Suprapubic skin (tissue), 4 donors: ENCODE data around the gene ECI1.

Experiments used
- EP300 ChIP-seq: sonication (generic); formaldehyde crosslinking; IDR thresholded peaks from one replicate; pipeline ENCODE4 v1.6.1; 2017; ENCODE audit warnings: antibody characterized with exemption
- POLR2A ChIP-seq, 2 donors: fragments of 450-650 bp; IDR thresholded peaks; one replicate each; pipeline ENCODE4 v1.6.1; 2017; ENCODE audit warnings: antibody characterized with exemption in 2 of 2, mild to moderate bottlenecking in 2 of 2, moderate library complexity in 2 of 2
- POLR2AphosphoS5 ChIP-seq, 3 donors: sonication (generic); formaldehyde crosslinking; IDR thresholded peaks; one replicate each; pipeline ENCODE4 v1.6.1; 2017; ENCODE audit warnings: antibody characterized with exemption in 3 of 3
- TF ChIP-seq, protein P1 (sequence below), 2 donors: fragments of 200-600 bp in 1 of 2; fragments of 450-650 bp in 1 of 2; sonication (generic) in 1 of 2; IDR thresholded peaks; one replicate each; pipeline ENCODE4 v1.5.1; 2016 to 2019; ENCODE audit warnings: antibody characterized with exemption in 2 of 2, mild to moderate bottlenecking in 1 of 2, moderate library complexity in 1 of 2

GRCh38 chr16:2284001-2284770 lies 32.8 kb upstream of the ECI1 start:
- TF ChIP-seq, protein P1, sequence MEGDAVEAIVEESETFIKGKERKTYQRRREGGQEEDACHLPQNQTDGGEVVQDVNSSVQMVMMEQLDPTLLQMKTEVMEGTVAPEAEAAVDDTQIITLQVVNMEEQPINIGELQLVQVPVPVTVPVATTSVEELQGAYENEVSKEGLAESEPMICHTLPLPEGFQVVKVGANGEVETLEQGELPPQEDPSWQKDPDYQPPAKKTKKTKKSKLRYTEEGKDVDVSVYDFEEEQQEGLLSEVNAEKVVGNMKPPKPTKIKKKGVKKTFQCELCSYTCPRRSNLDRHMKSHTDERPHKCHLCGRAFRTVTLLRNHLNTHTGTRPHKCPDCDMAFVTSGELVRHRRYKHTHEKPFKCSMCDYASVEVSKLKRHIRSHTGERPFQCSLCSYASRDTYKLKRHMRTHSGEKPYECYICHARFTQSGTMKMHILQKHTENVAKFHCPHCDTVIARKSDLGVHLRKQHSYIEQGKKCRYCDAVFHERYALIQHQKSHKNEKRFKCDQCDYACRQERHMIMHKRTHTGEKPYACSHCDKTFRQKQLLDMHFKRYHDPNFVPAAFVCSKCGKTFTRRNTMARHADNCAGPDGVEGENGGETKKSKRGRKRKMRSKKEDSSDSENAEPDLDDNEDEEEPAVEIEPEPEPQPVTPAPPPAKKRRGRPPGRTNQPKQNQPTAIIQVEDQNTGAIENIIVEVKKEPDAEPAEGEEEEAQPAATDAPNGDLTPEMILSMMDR (IDR thresholded peaks at IDR 0.05), result no peak
- TF ChIP-seq POLR2A (IDR thresholded peaks at IDR 0.05), result no peak
- TF ChIP-seq POLR2AphosphoS5 (IDR thresholded peaks at IDR 0.05), result no peak
- no peak for TF ChIP-seq EP300
